GM18511 (cell line): Measurements from ENCODE around the gene KCNH1.

Experiments used
- ATAC-seq: cut with Tn5 transposase; IDR thresholded peaks from one replicate; pipeline ENCODE4 v1.9.1; 2021; ENCODE audit warnings: mild to moderate bottlenecking, moderate library complexity; ENCODE audit not compliant: unreplicated experiment

Gene KCNH1

GRCh38 chr1:210655511-210655910, 478.4 kb downstream of the KCNH1 start:
- no peak for ATAC-seq

GRCh38 chr1:210654176-210654981, 479.6 kb downstream of the KCNH1 start:
- ATAC-seq, result no peak

GRCh38 chr1:210653771-210654170, 480.2 kb downstream of the KCNH1 start:
- ATAC-seq, result no peak

GRCh38 chr1:210652329-210652954, 481.5 kb downstream of the KCNH1 start:
- no peak for ATAC-seq

- no peak for ATAC-seq
These were observed 483.5 kb downstream of the KCNH1 start for GRCh38 chr1:210650403-210650802.

GRCh38 chr1:210648588-210649269, 485.2 kb downstream of the KCNH1 start:
- ATAC-seq, result no peak

- ATAC-seq, result no peak
These were observed 486.3 kb downstream of the KCNH1 start for GRCh38 chr1:210647406-210648333.

- ATAC-seq, result no peak
These were observed 487.7 kb downstream of the KCNH1 start for GRCh38 chr1:210646258-210646616.

- ATAC-seq, result no peak
These were observed 488.2 kb downstream of the KCNH1 start for GRCh38 chr1:210645582-210646257.

- no peak for ATAC-seq
These were observed 492.4 kb downstream of the KCNH1 start for GRCh38 chr1:210641582-210641981.

GRCh38 chr1:210635108-210635507, 498.8 kb downstream of the KCNH1 start:
- no peak for ATAC-seq

- no peak for ATAC-seq
These were observed 500.3 kb downstream of the KCNH1 start for GRCh38 chr1:210633636-210634035.

GRCh38 chr1:210633140-210633539, 500.8 kb downstream of the KCNH1 start:
- ATAC-seq, result no peak

- no peak for ATAC-seq
These were observed 502.5 kb downstream of the KCNH1 start for GRCh38 chr1:210631399-210631798.

- ATAC-seq, result no peak
These were observed 504.7 kb downstream of the KCNH1 start for GRCh38 chr1:210629276-210629675.

GRCh38 chr1:210627755-210628154, 506.2 kb downstream of the KCNH1 start:
- ATAC-seq, result no peak
